Upper lobe of left lung (tissue), 6 donors: Measurements from ENCODE around the gene ITIH5. TPM values are rescaled to one million over a fixed set of nuclear protein-coding genes. Genes with fewer than 3 reads are reported as not detected.

ENCODE experiments used
- ATAC-seq, 2 donors: fragments of 200-7000 bp; cut with Tn5 transposase; one replicate each; pipeline ENCODE4 v1.9.1; 2022; ENCODE audit warnings: mild to moderate bottlenecking in 2 of 2, moderate library complexity in 2 of 2; ENCODE audit not compliant: low FRiP score in 2 of 2
- DNase-seq, 2 donors: peaks; one replicate each; pipeline ENCODE4 v3.0.0-alpha.2; 2019 to 2020
- H3K27ac ChIP-seq, 4 donors: fragments of 200-600 bp; sonication (generic); one replicate each; pipeline ENCODE4 v1.5.1; 2016 to 2019
- H3K27me3 ChIP-seq, 4 donors: fragments of 200-600 bp; sonication (generic); one replicate each; pipeline ENCODE4 v1.5.1; 2017 to 2019
- H3K36me3 ChIP-seq, 4 donors: fragments of 200-600 bp; sonication (generic); one replicate each; pipeline ENCODE4 v1.5.1; 2016 to 2019
- H3K4me1 ChIP-seq, 4 donors: fragments of 200-600 bp; sonication (generic); one replicate each; pipeline ENCODE4 v1.5.1; 2018 to 2019
- H3K4me3 ChIP-seq, 4 donors: fragments of 200-600 bp; sonication (generic); one replicate each; pipeline ENCODE4 v1.5.1; 2017 to 2019; ENCODE audit warnings: mild to moderate bottlenecking in 2 of 4, moderate library complexity in 1 of 4
- H3K9me3 ChIP-seq, 4 donors: fragments of 200-600 bp; sonication (generic); one replicate each; pipeline ENCODE4 v1.5.1; 2018 to 2019
- EP300 ChIP-seq, 4 donors: sonication (generic); formaldehyde crosslinking; IDR thresholded peaks; one replicate each; pipeline ENCODE4 v1.5.1; 2017; ENCODE audit warnings: antibody characterized with exemption in 4 of 4, control low read depth in 2 of 4
- POLR2A ChIP-seq, 4 donors: fragments of 450-650 bp; IDR thresholded peaks; one replicate each; pipeline ENCODE4 v1.5.1; 2016 to 2017; ENCODE audit warnings: antibody characterized with exemption in 4 of 4, mild to moderate bottlenecking in 2 of 4
- POLR2AphosphoS5 ChIP-seq, 2 donors: sonication (generic); formaldehyde crosslinking; IDR thresholded peaks; one replicate each; pipeline ENCODE4 v1.5.1; 2017; ENCODE audit warnings: antibody characterized with exemption in 2 of 2
- WGBS, 2 donors: methylation state at CpG; one replicate each; pipeline ENCODE4 v1.1.5; 2017 to 2018; 5-methylcytosine and 5-hydroxymethylcytosine counted together
- total RNA-seq, 6 donors: library from RNA; depleted of rRNA in 4 of 6; stranded (reverse); fragments of >200 nt in 4 of 6; gene quantifications; one replicate each; pipeline versions ENCODE4 v1.1.0 to v1.2.1, GENCODE V29; 2016 to 2021
- TF ChIP-seq, protein P1 (sequence below), 6 experiments: fragments of 450-650 bp in 4 of 6; fragments of 200-600 bp in 2 of 6; sonication (generic) in 2 of 6; IDR thresholded peaks; one replicate each; pipeline ENCODE4 v1.5.1; 2016 to 2019; ENCODE audit warnings: antibody characterized with exemption in 6 of 6
- donor health status: DM: no; HTN: no; CAD: no; lungs with moderate emphysema.
- donor health status: DM: no; HTN: yes; CAD: no; lungs with severe emphysema.

The ITIH5 gene
- total RNA-seq, 6 donors from 2014 or later, result 9.7 to 21.0 (median 11.6) TPM

- H3K27ac ChIP-seq, result no peak overlapping the region
- ATAC-seq, result no peak
- H3K36me3 ChIP-seq, result no peaks in the 10 kb centered on the region
- DNase-seq, result no peak
- WGBS, 2 donors, result 65 to 78% methylated on average over 4 of the region's 4 CpGs
- no peak overlapping the region for H3K4me3 ChIP-seq
- no peaks in the 10 kb centered on the region for H3K9me3 ChIP-seq
- no peak for TF ChIP-seq POLR2AphosphoS5 (IDR thresholded peaks at IDR 0.05)
- TF ChIP-seq EP300 (IDR thresholded peaks at IDR 0.05), result no peak
- TF ChIP-seq POLR2A (IDR thresholded peaks at IDR 0.05), result no peak
- TF ChIP-seq, protein P1, sequence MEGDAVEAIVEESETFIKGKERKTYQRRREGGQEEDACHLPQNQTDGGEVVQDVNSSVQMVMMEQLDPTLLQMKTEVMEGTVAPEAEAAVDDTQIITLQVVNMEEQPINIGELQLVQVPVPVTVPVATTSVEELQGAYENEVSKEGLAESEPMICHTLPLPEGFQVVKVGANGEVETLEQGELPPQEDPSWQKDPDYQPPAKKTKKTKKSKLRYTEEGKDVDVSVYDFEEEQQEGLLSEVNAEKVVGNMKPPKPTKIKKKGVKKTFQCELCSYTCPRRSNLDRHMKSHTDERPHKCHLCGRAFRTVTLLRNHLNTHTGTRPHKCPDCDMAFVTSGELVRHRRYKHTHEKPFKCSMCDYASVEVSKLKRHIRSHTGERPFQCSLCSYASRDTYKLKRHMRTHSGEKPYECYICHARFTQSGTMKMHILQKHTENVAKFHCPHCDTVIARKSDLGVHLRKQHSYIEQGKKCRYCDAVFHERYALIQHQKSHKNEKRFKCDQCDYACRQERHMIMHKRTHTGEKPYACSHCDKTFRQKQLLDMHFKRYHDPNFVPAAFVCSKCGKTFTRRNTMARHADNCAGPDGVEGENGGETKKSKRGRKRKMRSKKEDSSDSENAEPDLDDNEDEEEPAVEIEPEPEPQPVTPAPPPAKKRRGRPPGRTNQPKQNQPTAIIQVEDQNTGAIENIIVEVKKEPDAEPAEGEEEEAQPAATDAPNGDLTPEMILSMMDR (IDR thresholded peaks at IDR 0.05), result no peak
- no peaks in the 10 kb centered on the region for H3K27me3 ChIP-seq
- no peaks in the 10 kb centered on the region for H3K4me1 ChIP-seq
Measured at GRCh38 chr10:7513936-7514335, 152.8 kb downstream of the ITIH5 start.

- H3K4me3 ChIP-seq, result no peak overlapping the region
- WGBS, 2 donors, result 49 to 52% methylated on average over 3 of the region's 3 CpGs
- H3K4me1 ChIP-seq, result no peaks in the 10 kb centered on the region
- H3K9me3 ChIP-seq, result no peaks in the 10 kb centered on the region
- no peaks in the 10 kb centered on the region for H3K27me3 ChIP-seq
- DNase-seq (no peak), ATAC-seq (no peak)
- H3K27ac ChIP-seq, result no peak overlapping the region
- TF ChIP-seq, protein P1 (IDR thresholded peaks at IDR 0.05), result no peak
- TF ChIP-seq POLR2A (IDR thresholded peaks at IDR 0.05) (no peak), EP300 (IDR thresholded peaks at IDR 0.05) (no peak), POLR2AphosphoS5 (IDR thresholded peaks at IDR 0.05) (no peak)
- H3K36me3 ChIP-seq, result no peaks in the 10 kb centered on the region
Measured at GRCh38 chr10:7513455-7513854, 153.3 kb downstream of the ITIH5 start.

GRCh38 chr10:7512487-7512886 lies 154.3 kb downstream of the ITIH5 start:
- 60 to 63% methylated on average over 7 of the region's 7 CpGs for WGBS, 2 donors
- ATAC-seq, result no peak

GRCh38 chr10:7511612-7512011 lies 155.2 kb downstream of the ITIH5 start:
- TF ChIP-seq POLR2A (IDR thresholded peaks at IDR 0.05) (no peak), EP300 (IDR thresholded peaks at IDR 0.05) (no peak), POLR2AphosphoS5 (IDR thresholded peaks at IDR 0.05) (no peak)
- TF ChIP-seq, protein P1 (IDR thresholded peaks at IDR 0.05), result no peak
- WGBS, 2 donors, result 84 to 86% methylated on average over 6 of the region's 6 CpGs
- no peak for ATAC-seq

More at GRCh38 chr10:7512487-7512886, 154.3 kb downstream of the ITIH5 start:
- no peak overlapping the region for H3K4me3 ChIP-seq
- no peak for DNase-seq
- no peak overlapping the region for H3K27ac ChIP-seq
- H3K27me3 ChIP-seq, result no peaks in the 10 kb centered on the region
- H3K9me3 ChIP-seq, result no peaks in the 10 kb centered on the region
- TF ChIP-seq POLR2A (IDR thresholded peaks at IDR 0.05) (no peak), EP300 (IDR thresholded peaks at IDR 0.05) (no peak), POLR2AphosphoS5 (IDR thresholded peaks at IDR 0.05) (no peak)
- TF ChIP-seq, protein P1 (IDR thresholded peaks at IDR 0.05), result no peak
- H3K4me1 ChIP-seq, result no peaks in the 10 kb centered on the region
- H3K36me3 ChIP-seq, result no peaks in the 10 kb centered on the region

More at GRCh38 chr10:7511612-7512011, 155.2 kb downstream of the ITIH5 start:
- H3K36me3 ChIP-seq, result no peaks in the 10 kb centered on the region
- no peaks in the 10 kb centered on the region for H3K9me3 ChIP-seq
- no peak for DNase-seq
- no peaks in the 10 kb centered on the region for H3K27me3 ChIP-seq
- no peak overlapping the region for H3K4me3 ChIP-seq
- no peak overlapping the region for H3K27ac ChIP-seq
- H3K4me1 ChIP-seq, result no peaks in the 10 kb centered on the region

Other genes with a start within 250 kb of the ITIH5 start
- gene ITIH2, start 36.4 kb upstream of the ITIH5 start, total RNA-seq, result 1 to 10 TPM in 1 of 6 donors, under 1 TPM in 2, not detected in 3; 0.61 to 1.5 (median 0.61) TPM
- 10 to 100 TPM in 2 of 6 donors, 1 to 10 TPM in 4; 5.9 to 14.7 (median 9.5) TPM for gene KIN, start 121.0 kb upstream of the ITIH5 start, total RNA-seq
- gene ATP5F1C, start 121.2 kb upstream of the ITIH5 start, total RNA-seq, result 100 to 1,000 TPM; 130 to 237 (median 165) TPM
- gene TAF3, start 151.5 kb upstream of the ITIH5 start, total RNA-seq, result 10 to 100 TPM in 3 of 6 donors, 1 to 10 TPM in 3; 6.8 to 16.8 (median 10.1) TPM